Left ventricle myocardium superior (tissue), 1 donor: ENCODE data around the gene DCXR. TPM values are rescaled to one million over a fixed set of nuclear protein-coding genes. Genes with fewer than 3 reads are reported as not detected.

ENCODE experiments used
- ATAC-seq: fragments of 200-7000 bp; cut with Tn5 transposase; one replicate; pipeline ENCODE4 v1.9.1; 2020; ENCODE audit warnings: mild to moderate bottlenecking, moderate library complexity
- DNase-seq: peaks from one replicate; pipeline ENCODE4 v3.0.0-alpha.2; 2020
- intact Hi-C: fragments of 100-400 bp; cut with micrococcal nuclease; formaldehyde crosslinking; loops from one replicate; pipeline ENCODE4 v1.11.0; 2022
- total RNA-seq: library from RNA; stranded (reverse); fragmentation: NEBNext Ultra II Directional; extraction: Animal tissue kit (Norgen Biotek cat#: 25700); gene quantifications from one replicate; pipeline ENCODE4 v1.2.1, GENCODE V29; 2021
- donor health status: DM: no; HTN: yes; CAD: no; lungs with severe emphysema.

Gene DCXR
- total RNA-seq, 1 donor from 2014 or later: 177 TPM

DNA sequence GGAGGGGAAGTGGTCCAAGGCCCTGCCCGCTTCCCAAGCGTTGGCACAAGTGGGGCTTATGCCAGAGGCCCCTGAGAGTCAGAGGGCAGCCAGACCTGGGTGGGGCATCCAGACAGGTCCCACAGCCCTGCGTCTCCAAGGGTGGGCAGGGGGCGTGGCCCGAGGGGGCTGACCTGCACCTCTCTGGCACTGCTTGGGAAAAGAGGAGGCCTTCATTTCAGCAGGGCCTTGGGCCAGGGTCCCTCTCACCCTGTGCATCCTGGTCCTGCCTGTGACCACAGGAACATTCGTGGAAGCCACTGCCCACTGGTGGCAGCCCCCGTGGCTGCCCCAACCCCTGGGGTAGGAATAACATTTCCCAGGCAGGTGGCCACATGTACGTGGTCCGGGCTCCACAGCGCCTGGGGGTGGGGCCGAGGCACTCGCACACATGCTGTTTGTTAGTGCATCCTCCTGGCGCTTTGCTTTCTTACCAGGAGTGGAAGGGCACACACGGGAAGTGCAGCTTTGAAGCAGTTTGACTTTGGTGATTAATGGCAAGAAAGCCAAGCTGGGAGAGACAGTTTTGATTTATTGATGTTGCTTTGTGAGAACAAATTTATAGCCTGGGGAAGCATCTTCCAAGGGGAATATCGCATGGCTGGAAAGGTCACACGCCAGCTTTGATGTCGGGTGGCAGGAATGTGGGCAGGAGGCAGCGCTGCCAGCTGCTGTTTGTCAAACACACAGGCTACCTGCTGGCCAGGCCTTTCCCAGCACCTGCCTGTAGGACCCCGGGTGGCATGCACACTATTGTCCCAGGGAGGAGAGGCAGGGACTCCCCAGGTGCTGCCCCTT, 19.1 kb downstream of the DCXR start:
- intact Hi-C loops: no loop called here
- DNase-seq (no peak), ATAC-seq (no peak)

DNA sequence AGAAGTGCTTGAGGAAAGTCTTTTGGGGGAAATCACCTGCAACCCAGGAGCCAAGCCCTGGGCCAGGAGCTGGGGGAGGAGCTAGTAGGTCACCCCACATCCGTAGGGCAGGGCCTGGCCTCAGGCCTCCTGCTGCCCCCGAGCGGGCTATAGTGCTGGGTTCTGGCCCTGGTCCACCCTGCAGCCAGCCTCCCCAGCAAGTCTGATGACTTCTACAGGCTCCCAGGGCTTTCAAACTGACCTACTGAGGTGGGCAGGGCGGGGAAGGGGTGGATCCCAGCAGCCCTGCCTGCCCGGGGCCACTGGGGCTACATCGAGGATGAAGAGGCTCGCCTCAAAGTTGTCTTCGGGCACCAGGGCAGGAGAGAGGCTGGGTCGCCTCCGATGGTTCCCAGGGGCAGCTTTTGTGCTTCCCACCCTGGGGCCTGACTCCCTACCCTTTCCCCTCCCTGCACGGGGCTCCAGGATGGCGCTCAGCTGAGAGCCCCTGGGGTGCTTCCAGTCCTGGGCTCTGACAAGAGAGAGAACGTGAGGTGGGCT, 19.8 kb downstream of the DCXR start:
- ATAC-seq: no peak
- intact Hi-C loops: no loop called here

DNA sequence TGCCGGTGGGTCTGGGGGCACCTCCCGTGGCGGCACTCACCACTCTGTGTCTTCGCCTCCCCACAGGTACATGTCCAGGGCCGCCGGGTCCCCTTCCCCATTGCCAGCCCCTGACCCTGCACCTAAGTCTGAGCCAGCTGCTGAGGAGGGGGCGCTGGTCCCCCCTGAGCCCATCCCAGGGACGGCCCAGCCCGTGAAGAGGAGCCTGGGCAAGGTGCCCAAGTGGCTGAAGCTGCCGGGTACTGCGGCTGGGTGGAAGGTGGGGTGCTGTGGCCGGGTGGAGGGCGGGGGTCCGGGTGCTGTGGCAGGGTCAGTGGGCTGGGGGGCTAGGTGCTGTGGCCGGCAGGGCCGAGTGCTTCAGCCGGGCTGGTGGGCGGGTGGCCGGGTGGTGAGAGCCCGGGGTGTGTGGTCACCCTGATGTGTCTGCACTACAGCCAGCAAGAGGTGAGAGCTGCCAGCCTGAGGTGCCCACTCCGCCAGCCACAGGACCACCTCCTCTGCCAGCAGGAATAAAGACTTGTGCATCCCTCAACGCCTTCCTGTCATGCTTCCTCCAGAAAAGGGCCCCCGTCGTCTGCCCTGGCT, 20.5 kb downstream of the DCXR start:
- intact Hi-C loops: no loop called here
- DNase-seq (no peak), ATAC-seq (no peak)

More for the DNA sequence above, 19.8 kb downstream of the DCXR start:
- DNase-seq: no peak

DNA sequence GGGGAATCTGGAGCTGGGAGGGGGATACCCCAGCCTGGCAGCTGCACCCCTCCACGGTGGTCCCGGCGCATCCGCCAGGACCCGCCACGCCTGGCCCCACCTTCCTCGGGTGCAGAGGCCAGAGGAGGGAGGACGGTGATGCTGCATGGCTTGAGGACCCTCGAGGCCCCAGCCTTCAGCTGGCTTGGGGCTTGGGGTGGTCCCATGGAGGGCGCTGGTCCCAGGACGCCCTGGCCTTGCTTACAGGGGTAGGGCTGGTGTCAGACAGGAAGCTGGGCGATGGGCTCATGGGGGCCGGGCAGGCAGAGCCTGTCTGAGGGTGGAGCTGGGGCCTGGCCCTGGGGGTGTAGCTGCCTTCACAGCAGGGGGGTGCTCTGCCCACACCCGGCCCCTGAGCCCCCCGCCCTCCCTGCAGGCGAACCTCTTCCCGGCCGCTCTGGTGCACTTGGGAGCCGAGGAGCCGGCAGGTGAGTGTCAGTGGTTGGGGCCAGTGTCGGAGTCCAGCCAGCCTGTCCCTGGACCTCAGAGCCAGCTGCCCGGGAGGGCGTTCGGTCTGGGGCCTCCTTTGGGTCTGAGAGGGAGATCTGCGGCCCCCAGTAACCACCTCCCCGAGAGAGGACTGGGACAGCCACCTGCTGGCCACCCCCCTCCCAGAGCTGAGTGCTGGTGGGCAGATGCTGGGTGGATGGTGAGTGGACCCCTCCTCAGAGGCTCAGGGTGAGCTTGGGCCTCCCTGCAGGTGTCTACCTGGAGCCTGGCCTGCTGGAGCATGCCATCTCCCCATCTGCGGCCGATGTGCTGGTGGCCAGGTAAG, 21.2 kb downstream of the DCXR start:
- ATAC-seq (no peak), DNase-seq (no peak)
- intact Hi-C loops: no loop called here

DNA sequence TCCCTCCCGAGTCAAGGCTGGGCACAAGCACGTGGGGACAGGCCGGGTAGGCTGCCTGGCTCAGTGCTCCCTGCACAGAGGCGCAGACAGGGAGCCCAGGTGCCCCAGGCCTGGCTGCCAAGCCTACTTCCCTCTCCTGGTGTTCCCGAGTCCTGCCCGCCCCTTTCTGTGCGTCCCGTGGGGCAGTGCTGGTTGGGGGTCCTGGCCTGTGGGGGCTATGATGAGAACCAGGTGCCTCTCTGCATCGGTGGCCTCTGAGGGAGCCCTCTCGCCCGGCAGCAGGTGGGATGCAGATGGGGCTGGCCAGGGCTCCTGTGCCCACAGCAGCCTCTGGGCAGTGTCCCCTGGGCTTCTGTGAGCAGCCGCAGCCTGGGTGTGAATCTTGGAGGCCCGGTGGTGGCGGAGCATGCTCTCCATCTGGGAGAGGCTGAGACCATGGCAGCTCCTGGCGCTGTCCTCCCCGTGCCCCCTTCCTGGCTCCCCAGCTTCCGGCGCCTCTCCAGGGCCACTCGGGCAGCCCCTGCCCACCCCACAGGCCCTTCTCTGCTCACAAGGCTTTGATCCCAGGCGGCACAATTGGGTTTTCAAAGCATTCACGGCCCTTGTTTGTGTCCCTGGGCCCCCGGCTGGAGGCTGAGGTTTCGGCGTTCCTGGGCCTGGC, 22.1 kb downstream of the DCXR start:
- intact Hi-C loops: no loop called here
- DNase-seq: no peak
- ATAC-seq: no peak

DNA sequence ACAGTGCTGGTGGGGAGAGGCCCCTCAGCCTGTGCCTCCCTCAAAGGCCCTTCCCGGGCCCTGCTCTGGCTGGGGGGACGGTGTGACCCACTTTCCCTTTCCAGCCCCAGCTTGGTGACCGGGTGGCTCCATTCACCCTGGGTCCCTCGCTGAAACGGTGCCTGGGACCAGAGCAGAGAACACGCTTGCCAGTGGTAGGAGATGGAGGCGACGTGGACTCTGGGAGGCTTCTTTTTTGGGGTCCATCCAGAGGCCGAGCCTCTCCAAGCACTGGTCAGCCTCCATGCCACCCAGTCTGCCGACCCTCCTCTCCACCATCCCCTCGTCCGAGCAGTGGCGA, 22.6 kb downstream of the DCXR start:
- DNase-seq: no peak
- ATAC-seq: no peak
- intact Hi-C loops: no loop called here

DNA sequence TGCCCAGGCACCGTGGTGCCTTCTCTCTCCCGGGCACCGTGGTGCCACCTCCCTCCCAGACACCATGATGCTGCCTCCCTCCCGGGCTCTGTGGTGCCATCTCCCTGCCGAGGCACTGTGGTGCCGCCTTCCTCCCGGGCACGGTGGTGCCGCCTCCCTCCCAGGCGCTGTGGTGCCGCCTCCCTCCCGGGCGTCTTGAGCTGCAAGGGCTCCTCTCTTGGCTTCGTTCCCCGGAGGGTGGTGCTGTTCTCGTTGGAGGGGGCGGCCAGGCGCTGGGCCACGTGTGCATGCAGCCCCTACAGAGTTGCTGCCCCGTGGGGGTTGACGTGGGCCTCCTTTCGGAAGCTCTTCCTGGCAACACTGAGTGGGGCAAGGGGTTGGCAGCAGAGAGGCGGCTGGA, 23.1 kb downstream of the DCXR start:
- intact Hi-C loops: no loop called here
- ATAC-seq (peak; percentile 3), DNase-seq (no peak)

DNA sequence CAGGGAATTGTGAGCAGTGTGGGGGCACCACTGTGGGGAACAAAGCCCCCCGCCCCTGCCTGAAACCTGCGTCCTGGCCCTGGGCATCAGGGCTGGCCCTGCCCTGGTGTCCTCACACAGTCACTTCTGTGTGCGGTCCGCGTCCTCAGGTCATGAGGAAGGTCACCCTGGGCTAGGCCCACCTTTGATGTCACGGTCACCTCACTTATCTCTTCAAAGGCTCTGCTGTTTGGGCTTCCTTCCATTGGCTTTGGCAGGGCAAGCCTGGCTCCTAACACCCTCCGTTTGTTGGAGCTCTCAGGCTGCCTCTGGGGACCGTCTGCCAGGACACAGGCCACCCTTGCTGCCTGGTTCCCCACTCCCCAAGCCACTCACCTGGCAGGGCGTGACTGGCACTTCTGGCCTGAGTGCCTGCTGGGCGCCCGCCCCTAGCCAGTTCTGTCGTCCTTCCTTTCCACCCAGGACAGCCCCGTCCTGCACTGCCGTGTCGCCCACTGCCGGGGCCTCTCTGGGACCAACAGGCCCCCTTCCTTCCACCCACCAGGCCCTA, 23.6 kb downstream of the DCXR start:
- ATAC-seq (peak; percentile 73), DNase-seq (peak; percentile 73)
- intact Hi-C loops: no loop called here

DNA sequence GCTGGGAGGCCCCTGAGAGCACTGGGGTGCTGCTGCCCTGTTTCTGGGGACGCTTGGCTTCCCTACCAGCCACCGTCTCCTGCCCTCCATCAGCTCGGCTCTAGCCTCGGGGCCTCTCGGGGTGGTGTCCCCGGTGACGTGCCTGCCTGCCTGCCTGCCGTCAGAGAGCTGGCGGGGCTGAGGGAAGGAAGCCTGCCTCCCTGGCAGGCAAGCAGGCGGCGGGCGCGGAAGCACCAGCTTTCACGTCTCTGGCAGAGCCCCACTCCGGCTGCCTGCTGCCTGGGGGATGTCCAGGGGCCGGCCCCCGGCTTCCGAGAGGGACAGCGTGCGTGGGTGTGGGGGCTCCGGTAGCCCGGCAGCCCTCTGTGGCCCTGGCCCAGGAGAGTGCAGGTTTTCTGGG, 24.2 kb downstream of the DCXR start:
- DNase-seq: peak; percentile 74
- intact Hi-C loops: no loop called here
- peak; percentile 65 for ATAC-seq

DNA sequence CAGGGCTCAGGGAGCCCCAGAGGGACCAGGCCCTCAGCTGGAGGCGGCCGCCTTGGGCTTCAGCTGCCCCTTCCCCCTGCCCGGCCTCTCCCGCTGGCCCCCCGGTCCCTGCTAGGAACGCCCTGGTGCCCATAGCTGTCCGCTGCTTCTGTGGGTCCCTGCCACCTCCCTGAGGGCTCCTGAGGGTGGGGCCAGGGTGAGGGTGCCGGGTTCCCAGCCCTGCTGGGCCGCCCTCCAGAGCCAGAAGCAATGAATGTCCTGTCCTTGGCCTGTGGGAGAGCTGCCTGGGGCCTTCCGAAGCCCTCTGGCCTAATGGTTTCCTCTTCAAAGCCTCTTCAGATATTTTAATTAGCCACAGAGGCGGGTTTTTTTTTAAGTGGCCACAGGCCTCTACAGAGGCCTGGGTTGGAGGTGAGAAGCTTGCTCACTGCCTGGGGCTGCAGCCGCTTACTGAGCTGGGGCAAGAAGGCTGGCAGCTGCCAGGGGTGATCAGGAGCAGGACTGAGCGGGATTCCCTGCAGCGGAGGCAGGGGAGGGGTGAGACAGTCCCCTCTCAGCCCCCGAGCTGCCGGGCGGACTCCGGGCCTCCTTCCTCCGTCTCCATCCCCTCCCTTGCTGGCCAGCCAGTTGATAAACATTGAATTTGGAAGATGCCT, 24.7 kb downstream of the DCXR start:
- peak; percentile 65 for ATAC-seq
- intact Hi-C loops: no loop called here
- DNase-seq: peak; percentile 74

DNA sequence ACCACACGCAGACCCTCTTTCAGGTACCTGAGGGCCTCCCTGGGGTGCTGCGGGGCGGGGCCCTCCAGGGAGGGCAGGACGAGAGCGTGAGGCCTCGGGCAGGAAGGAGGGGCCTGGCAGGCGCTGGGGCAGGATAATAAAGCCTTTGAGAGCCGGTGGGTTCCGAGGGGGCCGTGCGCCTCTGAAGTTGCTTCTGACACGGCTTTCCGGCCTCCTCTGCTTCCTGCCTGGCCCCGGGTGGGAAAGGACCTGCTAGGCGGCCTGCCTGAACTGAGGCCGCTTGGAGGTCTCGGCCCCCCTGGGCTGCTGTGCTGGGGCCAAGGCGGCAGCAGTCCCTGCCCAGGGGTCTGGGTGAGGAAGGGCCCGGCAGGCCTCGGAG, 25.2 kb downstream of the DCXR start:
- DNase-seq (no peak), ATAC-seq (no peak)
- intact Hi-C loops: no loop called here

DNA sequence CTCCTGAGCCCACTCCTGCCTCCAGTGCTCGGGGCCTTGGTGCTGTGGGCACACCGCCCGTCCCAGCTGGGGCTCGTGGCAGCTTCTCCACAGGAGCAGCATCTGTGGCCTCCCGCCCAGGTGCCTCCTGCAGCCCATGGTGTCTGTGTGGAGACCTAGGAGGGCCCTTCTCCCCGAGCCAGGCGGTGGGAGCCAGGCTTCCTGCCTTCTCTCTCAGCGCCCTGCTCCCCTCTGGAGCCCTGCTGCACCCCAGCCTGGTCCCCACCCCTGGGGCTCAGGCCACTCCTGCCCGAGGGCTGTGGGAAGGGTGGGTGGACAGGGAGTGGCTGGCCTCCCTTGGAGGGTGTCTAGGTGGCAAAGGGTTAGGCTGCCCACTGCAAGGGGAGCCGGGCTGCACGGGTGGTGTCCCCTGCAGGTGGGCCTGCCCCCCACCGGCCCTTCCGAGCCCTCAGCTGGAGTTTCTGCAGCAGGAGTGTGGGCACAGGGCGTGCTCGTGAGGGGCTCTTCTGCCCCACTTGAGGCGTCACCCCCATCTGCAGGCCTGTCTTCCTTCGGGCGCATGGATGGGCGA, 25.8 kb downstream of the DCXR start:
- ATAC-seq (no peak), DNase-seq (no peak)
- intact Hi-C loops: no loop called here

DNA sequence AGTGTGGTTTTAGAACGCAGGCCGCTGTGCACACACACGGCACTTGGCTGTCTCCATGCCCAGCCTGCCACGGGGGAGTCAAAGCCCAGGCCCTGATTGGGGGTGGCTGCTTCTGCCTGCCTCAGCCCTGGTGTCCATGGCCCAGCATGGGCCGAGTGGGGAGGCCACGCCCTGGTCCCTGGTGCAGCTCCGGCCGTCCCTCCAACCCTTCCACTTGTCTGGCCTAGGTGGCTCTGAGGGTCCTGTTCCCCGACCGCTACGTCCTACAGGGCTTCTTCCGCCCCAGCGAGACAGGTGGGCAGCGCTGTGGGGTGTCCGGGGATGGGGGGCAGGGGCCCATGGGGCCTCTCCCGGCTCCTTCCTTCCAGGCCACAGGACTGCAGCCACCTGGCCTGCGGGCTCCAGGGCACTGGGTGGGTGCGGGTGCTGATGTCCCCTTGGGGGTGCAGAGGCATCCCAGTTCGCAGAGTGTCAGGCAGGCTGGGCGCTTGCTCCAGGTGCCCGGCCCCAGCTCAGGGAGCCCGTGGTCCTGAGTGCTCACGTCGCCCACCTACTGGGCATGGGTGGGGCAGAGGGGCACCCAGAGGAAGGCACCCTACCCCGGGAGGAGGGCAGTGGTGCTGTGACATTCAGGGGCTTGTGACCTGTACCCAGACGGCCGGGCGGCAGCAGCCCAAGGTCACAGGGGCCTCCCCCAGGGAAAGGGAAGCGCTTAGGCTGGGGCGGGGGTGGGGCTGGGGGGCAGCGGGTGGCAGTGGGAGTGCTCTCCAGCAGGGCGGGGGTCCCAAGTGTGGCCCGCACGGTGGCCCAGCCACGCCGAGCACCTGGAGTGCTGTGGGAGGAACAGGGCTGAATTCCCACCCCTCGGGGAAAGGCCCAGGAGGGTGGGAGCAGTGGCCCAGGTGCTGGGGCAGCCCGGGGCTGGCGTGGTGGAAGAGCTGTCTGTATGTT, 26.6 kb downstream of the DCXR start:
- intact Hi-C loops: no loop called here
- ATAC-seq: no peak

DNA sequence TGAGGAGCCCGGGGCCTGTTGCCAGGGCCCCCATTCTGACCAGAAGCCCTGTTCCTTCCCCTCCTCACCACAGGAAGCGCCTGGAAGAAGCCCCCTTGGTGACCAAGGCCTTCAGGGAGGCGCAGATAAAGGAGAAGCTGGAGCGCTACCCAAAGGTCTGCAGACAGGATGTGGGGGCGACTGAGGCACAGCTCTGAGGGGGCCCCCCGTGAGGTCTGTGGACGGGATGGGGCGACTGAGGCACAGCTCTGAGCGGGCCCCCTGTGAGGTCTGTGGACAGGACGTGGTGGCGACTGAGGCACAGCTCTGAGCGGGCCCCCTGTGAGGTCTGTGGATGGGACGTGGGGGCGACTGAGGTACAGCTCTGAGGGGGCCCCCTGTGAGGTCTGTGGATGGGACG, 28.1 kb downstream of the DCXR start:
- ATAC-seq (no peak), DNase-seq (no peak)
- intact Hi-C loops: no loop called here

More for the DNA sequence above, 26.6 kb downstream of the DCXR start:
- no peak for DNase-seq

DNA sequence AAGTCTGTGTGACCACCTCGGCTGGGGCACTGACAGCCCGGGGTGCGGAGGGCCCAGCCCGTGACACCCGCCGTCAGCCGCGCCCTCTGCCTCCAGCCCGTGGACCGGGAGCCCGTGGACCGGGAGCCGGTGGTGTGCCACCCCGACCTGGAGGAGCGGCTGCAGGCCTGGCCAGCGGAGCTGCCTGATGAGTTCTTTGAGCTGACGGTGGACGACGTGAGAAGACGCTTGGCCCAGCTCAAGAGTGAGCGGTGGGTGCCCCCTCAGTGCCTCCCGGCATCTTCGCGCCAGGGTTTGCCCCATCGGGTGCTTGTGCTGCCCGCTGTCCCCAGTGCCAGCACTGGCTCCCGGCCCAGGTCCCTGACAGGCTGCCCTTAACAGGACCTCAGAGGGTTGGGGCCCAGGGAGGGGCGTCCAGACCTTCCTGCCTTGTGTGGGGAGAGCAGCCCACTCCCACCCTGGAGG, 28.5 kb downstream of the DCXR start:
- intact Hi-C loops: no loop called here

DNA sequence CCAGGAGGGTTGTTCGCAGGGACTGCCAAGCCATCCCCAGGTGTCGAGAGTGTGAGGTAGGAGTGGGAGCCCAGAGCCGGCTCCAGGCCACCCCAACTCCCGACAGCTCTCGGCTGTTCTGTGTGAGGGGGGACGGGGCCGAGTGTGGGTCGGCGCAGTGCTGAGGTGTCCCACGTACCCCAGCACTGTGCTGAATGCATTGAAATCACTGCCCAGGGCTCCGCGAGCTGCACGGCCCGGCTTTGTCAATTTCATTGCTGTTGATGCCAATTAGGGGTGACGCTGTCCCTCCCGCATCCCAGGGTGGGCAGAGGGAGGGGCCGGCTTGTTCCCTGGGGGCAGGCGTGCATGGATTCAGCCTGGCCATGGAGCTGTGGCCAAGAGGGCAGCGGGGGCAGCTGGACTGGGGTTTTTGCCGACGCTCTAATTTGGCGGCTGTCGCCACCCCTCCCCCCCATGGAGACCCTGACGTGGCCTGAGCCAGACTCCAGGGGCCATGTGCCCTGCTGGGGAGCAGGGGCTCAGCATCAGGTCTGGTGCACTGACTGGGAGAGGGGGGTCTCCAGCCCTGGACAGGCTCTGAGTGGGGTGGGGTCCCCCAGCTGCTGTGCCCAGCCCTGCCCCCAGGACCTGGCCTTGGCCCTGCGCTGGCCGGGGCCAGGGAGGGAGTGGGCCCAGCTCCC, 29.1 kb downstream of the DCXR start:
- no peak for ATAC-seq
- DNase-seq: no peak
- intact Hi-C loops: no loop called here

More for the DNA sequence above, 28.5 kb downstream of the DCXR start:
- peak; percentile 77 for DNase-seq
- peak; percentile 9 for ATAC-seq
